ENCODE measurements around the gene ABI1. TPM values are rescaled to one million over a fixed set of nuclear protein-coding genes. Genes with fewer than 3 reads are reported as not detected.

ABI1 gene
- total and polyA plus RNA-seq, 2 of the 13 experiments (the other 11 are each of a cell fraction or from before 2014, with no cell fraction given), result 20.9 to 22.9 TPM

GRCh38 chr10:26697163-26697921 is 163.4 kb downstream of the ABI1 start, which contains the start of gene PDSS1 (continued):
- TF ChIP-seq ZNF256 (CRISPR knock-in tag; conservative IDR thresholded peaks at IDR 0.05) (no peak), ETS1 (CRISPR knock-in tag; IDR thresholded peaks at IDR 0.05) (no peak), ZNF350 (CRISPR knock-in tag; IDR thresholded peaks at IDR 0.05; ENCODE audit: borderline replicate concordance, low read depth) (no peak), RORA (CRISPR knock-in tag; IDR thresholded peaks at IDR 0.05) (0 out of 2 replicates have a peak, but pooled peaks have one; percentile 49), RNF219 (CRISPR knock-in tag; IDR thresholded peaks at IDR 0.05) (no peak), ZNF792 (CRISPR knock-in tag; IDR thresholded peaks at IDR 0.05) (no peak), FOXP1 (IDR thresholded peaks at IDR 0.05) (no peak), FOXP1 (CRISPR knock-in tag; IDR thresholded peaks at IDR 0.05) (no peak), ZNF382 (CRISPR knock-in tag; IDR thresholded peaks at IDR 0.05; ENCODE audit: borderline replicate concordance) (no peak), EP300 (IDR thresholded peaks at IDR 0.05; ENCODE audit: low read depth in 2 of 2, low read length in 2 of 2) (no peak), EP300 (CRISPR knock-in tag; IDR thresholded peaks at IDR 0.05; ENCODE audit: borderline replicate concordance) (no peak), POLR2A (IDR thresholded peaks at IDR 0.05; ENCODE audit: insufficient read depth in 1 of 2, low read depth in 2 of 2, low read length in 2 of 2) (peak; percentile 74 to 75), RFX5 (IDR thresholded peaks at IDR 0.05; ENCODE audit: low read depth, low read length) (no peak), NFRKB (IDR thresholded peaks at IDR 0.05) (no peak), ZFP36L2 (CRISPR knock-in tag; IDR thresholded peaks at IDR 0.05) (0 out of 2 replicates have a peak, but pooled peaks have one; percentile 52), KAT7 (CRISPR knock-in tag; IDR thresholded peaks at IDR 0.05; ENCODE audit: borderline replicate concordance) (peak; percentile 66; the same call in 1 of the 2 replicates), ZNF552 (CRISPR knock-in tag; IDR thresholded peaks at IDR 0.05; ENCODE audit: borderline replicate concordance) (peak; percentile 53; the same call in 1 of the 2 replicates), TSC22D2 (CRISPR knock-in tag; IDR thresholded peaks at IDR 0.05; ENCODE audit: borderline replicate concordance) (no peak), ELF4 (CRISPR knock-in tag; IDR thresholded peaks at IDR 0.05; ENCODE audit: borderline replicate concordance) (peak; percentile 37; the same call in 1 of the 2 replicates), ZNF230 (CRISPR knock-in tag; IDR thresholded peaks at IDR 0.05) (no peak)
- TF ChIP-seq, protein P1, sequence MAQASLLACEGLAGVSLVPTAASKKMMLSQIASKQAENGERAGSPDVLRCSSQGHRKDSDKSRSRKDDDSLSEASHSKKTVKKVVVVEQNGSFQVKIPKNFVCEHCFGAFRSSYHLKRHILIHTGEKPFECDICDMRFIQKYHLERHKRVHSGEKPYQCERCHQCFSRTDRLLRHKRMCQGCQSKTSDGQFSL (CRISPR knock-in tag; IDR thresholded peaks at IDR 0.05), result no peak
- TF ChIP-seq, protein P2, sequence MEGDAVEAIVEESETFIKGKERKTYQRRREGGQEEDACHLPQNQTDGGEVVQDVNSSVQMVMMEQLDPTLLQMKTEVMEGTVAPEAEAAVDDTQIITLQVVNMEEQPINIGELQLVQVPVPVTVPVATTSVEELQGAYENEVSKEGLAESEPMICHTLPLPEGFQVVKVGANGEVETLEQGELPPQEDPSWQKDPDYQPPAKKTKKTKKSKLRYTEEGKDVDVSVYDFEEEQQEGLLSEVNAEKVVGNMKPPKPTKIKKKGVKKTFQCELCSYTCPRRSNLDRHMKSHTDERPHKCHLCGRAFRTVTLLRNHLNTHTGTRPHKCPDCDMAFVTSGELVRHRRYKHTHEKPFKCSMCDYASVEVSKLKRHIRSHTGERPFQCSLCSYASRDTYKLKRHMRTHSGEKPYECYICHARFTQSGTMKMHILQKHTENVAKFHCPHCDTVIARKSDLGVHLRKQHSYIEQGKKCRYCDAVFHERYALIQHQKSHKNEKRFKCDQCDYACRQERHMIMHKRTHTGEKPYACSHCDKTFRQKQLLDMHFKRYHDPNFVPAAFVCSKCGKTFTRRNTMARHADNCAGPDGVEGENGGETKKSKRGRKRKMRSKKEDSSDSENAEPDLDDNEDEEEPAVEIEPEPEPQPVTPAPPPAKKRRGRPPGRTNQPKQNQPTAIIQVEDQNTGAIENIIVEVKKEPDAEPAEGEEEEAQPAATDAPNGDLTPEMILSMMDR (CRISPR knock-in tag; IDR thresholded peaks at IDR 0.05), result no peak
- TF ChIP-seq, protein P3, sequence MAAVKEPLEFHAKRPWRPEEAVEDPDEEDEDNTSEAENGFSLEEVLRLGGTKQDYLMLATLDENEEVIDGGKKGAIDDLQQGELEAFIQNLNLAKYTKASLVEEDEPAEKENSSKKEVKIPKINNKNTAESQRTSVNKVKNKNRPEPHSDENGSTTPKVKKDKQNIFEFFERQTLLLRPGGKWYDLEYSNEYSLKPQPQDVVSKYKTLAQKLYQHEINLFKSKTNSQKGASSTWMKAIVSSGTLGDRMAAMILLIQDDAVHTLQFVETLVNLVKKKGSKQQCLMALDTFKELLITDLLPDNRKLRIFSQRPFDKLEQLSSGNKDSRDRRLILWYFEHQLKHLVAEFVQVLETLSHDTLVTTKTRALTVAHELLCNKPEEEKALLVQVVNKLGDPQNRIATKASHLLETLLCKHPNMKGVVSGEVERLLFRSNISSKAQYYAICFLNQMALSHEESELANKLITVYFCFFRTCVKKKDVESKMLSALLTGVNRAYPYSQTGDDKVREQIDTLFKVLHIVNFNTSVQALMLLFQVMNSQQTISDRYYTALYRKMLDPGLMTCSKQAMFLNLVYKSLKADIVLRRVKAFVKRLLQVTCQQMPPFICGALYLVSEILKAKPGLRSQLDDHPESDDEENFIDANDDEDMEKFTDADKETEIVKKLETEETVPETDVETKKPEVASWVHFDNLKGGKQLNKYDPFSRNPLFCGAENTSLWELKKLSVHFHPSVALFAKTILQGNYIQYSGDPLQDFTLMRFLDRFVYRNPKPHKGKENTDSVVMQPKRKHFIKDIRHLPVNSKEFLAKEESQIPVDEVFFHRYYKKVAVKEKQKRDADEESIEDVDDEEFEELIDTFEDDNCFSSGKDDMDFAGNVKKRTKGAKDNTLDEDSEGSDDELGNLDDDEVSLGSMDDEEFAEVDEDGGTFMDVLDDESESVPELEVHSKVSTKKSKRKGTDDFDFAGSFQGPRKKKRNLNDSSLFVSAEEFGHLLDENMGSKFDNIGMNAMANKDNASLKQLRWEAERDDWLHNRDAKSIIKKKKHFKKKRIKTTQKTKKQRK (IDR thresholded peaks at IDR 0.05; ENCODE audit: low read length), result no peak
